SK-N-DZ (cell line): Measurements from ENCODE around the gene KDM1B.
"Not testable (repeated sequence)": the region's sequence is repeated elsewhere in the genome, so short reads cannot be mapped to it uniquely, and the experiment has no call there.

Experiments used
- DNase-seq: peaks from one replicate; pipeline ENCODE4 v3.0.0-alpha.2; 2015; ENCODE audit warnings: low spot score

Gene KDM1B

DNA sequence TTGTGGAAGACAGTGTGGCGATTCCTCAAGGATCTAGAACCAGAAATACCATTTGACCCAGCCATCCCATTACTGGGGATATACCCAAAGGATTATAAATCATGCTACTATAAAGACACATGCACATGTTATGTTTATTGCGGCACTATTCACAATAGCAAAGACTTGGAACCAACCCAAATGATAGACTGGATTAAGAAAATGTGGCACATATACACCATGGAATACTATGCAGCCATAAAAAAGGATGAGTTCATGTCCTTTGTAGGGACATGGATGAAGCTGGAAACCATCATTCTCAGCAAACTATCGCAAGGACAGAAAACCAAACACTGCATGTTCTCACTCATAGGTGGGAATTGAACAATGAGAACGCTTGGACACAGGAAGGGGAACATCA lies 78.5 kb downstream of the KDM1B start:
- DNase-seq: not testable (repeated sequence)

DNA sequence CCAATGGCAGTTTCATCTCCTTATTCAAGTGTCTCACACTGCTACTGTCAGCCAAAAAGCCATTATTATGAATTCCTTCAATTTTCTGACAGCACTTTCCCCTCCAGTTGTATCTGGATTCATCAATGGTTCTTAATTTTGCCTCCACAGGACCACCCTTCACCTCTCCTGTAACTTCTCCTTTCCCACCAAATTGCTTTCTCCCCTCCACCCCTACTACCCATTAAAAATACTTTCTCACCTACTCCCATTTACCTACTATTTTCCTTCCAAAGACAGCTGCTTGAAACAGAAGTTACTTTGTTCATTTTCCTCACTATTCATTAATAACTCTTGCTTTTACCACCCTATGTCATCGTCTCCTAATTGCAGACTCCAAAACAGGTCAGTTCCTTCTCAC lies 79.3 kb downstream of the KDM1B start:
- DNase-seq: no peak

GRCh38 chr6:18235524-18235923 lies 80.3 kb downstream of the KDM1B start:
- no peak for DNase-seq

DNA sequence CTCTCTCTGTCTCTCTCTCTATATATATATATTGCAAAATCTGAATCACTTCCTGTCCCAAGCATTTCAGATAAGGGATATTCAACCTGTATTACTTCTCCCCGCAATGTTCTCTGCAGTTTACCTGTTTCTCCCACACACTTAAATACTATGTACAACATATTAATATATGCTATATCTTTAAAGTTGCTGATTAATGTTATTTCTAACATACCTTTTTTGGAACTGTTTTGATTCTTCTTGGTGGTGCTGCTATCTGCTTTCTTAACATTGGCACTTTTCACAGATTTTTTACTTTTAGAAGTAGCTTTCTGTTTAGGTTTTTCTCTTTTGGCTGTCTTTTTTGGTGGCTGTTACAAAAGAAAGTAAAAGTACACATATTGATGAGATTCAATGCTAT lies 81.9 kb downstream of the KDM1B start:
- DNase-seq: no peak

DNA sequence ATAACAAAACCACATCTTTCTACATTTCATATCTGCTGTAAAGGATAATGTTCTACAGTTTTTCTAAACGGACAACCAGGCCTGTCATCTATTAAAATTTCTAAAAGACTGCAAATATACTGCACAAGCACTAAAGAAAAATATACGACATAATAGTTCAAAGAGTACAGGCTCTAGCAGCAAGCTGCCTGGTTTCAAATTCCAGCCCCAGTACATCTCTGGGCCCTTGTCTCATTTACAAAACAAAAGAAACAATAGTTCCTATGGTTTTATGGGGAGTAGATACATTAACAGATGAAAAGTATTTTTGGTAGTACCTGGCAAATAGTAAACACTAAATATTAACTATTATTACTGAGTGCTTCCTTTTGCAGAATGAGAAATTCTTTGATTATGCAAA lies 85.0 kb downstream of the KDM1B start:
- DNase-seq: no peak

GRCh38 chr6:18241208-18242038 lies 86.2 kb downstream of the KDM1B start:
- DNase-seq: no peak

DNA sequence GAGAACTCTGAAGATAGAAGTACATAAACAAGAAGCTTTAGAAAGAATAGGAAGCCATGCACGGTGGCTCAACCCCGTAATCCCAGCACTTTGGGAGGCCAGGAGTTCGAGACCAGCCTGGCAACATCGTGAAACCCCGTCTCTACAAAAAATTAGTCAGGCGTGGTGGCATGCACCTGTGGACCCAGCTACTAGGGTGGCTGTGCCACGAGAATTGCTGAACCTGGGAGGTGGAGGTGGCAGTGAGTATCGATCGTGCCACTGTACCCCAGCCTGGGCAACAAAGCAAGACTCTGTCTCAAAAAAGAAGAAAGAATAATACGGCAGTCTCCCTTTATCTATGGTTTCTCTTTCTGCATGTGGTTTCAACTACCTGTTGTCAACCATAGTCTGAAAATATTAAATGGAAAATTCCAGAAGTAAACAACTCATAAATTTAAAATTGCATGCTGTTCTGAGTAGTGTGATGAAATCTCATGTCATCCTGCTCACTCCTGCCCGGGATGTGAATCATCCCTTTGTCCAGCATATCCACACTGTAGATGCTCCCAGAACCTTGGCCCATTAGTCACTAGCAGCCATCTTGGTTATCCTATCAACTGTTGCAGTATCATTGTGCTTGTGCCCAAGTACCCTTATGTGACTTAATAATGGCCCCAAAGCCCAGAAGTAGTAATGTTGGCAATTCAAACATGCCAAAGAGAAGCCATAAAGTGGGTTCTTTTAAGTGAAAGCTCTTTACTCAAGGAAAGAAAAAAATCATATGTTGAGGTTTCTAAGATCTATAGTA lies 87.0 kb downstream of the KDM1B start:
- no peak for DNase-seq

GRCh38 chr6:18243302-18243893 lies 88.2 kb downstream of the KDM1B start:
- no peak for DNase-seq

GRCh38 chr6:18244251-18244650 lies 89.0 kb downstream of the KDM1B start:
- no peak for DNase-seq

GRCh38 chr6:18245079-18245478 lies 89.9 kb downstream of the KDM1B start:
- DNase-seq: no peak

DNA sequence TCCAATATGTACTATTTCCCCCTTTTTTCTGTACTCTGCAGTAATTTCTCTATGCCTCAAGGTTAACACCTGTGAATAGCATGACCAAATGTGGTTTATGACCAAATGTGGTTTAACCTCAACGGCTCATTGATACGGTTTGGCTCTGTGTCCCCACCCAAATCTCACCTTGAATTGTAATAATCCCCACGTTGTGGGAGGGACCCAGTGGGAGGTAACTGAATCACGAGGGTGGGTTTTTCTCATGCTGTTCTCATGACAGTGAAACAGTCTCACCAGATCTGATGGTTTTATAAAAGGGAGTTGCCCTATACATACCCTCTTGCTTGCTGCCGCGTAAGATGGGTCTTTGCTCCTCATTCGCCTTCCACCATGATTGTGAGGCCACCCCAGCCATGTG lies 90.4 kb downstream of the KDM1B start:
- DNase-seq: no peak

- no peak for DNase-seq
Observed at GRCh38 chr6:18246205-18246604, 91.0 kb downstream of the KDM1B start.

- DNase-seq: no peak
Observed at GRCh38 chr6:18247002-18247401, 91.8 kb downstream of the KDM1B start.

DNA sequence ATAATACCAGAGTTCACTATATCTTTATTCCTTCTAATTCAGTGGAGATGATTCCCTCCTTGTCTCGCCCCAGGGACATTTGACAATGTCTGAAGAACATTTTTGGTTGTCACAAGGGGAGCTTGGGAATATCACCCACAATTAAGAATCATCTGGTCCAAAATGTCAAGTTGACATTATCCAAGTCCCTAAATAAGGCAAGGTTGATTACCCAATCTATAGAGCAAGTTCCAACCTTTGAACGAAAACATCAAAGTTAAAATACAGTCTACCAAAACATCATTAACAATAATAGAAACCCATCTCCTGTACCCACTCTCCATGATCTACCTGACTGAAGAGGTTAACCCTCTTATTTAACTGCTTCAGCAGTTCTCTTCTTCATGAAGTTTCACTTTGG lies 93.5 kb downstream of the KDM1B start:
- DNase-seq: no peak

- no peak for DNase-seq
Observed at GRCh38 chr6:18249271-18249670, 94.0 kb downstream of the KDM1B start.

DNA sequence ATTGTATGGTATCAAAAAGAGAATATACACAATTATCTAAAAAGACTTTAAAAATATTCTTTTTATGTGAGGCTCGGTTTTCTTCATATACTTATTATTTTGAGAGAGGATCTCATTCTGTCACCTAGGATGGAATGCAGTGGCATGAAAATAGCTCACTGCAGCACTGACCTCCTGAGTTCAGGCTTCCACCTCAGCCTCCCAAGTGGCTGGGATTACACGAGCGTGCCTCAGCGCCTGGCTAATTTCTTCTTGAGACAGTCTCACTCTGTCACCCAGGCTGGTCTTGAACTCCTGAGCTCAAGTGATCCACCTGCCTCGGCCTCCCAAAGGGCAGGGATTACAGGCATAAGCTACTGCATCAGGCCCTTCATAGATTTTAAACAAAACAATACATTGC lies 98.4 kb downstream of the KDM1B start:
- no peak for DNase-seq

DNA sequence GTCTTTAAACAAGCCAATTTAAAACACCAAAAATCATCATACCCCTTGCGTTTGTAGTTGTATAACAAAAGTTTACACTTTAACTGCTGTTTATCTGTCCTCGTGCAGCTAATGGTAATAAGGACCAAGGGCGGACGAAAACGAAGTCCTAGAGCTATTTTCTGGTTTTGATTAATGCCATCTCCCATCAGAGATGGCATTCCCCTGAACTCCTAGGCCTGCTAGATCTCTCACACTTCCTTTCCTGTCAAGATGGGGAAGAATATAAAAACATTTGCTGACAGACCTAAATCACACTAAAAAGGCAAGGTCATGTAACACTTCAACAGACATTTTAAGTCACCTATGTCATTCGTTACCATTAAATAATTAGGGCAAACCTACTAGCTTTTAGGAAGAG lies 99.6 kb downstream of the KDM1B start:
- DNase-seq: no peak

GRCh38 chr6:18259675-18260447 lies 104.6 kb downstream of the KDM1B start:
- no peak for DNase-seq

- no peak for DNase-seq
Observed at GRCh38 chr6:18260448-18261106, 105.4 kb downstream of the KDM1B start.

DNA sequence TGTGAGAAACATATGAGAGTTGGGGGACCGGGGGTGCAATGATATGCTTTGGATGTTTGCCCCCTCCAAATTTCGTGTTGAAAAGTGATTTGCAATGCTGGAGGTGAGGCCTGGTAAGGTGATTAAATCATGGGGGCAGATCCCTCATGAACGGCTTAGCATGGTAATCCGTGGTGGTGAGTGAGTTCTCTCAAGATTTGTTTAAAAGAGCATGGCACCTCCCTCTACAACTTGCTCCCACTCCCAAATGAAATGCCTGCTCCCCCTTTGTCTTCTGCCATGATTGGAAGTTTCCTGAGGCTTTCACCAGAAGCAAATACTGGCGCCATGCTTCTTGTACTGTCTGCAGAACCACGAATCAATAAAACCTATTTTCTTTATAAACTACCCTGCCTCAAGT lies 106.7 kb downstream of the KDM1B start:
- DNase-seq: no peak

- DNase-seq: no peak
Observed at GRCh38 chr6:18262702-18263417, 107.6 kb downstream of the KDM1B start.
